IMR-90 (cell line): Measurements from ENCODE around the gene KLK5. TPM values are rescaled to one million over a fixed set of nuclear protein-coding genes. Genes with fewer than 3 reads are reported as not detected.

Source experiments
- ATAC-seq: fragments of 200-7000 bp; cut with Tn5 transposase; 2 replicates; pipeline ENCODE4 v1.9.1; 2020; ENCODE audit warnings: low read depth, mild to moderate bottlenecking, moderate library complexity
- BruUV-seq: library from RNA; stranded (reverse); fragments of 400-500 nt; replicated peaks from 2 replicates; lab custom pipeline; 2021; lab: Mats Ljungman, UMichigan
- CTCF ChIA-PET: fragments of 300-600 bp; formaldehyde crosslinking; extraction: SDS; loops from one replicate; lab custom pipeline; 2021; ENCODE audit warnings: antibody characterized with exemption; lab: Yijun Ruan, JAX
- POLR2A ChIA-PET: fragments of 300-600 bp; sonication (Branson Sonifier 250); formaldehyde crosslinking; loops from one replicate; lab custom pipeline; 2022; ENCODE audit warnings: antibody characterized with exemption; ENCODE audit not compliant: unreplicated experiment; lab: Charles Lee
- DNase-seq: peaks from one replicate; pipeline ENCODE4 v3.0.0; 2013
- H2AFZ ChIP-seq: replicated peaks from 2 replicates; pipeline ENCODE3; 2013; ENCODE audit warnings: low read length, mild to moderate bottlenecking; ENCODE audit not compliant: poor library complexity
- H2AK5ac ChIP-seq: 2 replicates; pipeline ENCODE4 v1.6.1; 2013; ENCODE audit warnings: low read depth, low read length, inconsistent platforms
- H2AK9ac ChIP-seq: replicated peaks from 2 replicates; pipeline ENCODE3; 2013; ENCODE audit warnings: mild to moderate bottlenecking, low read depth, low read length, moderate library complexity; ENCODE audit not compliant: poor library complexity
- H2BK120ac ChIP-seq: 2 replicates; pipeline ENCODE4 v1.6.1; 2013; ENCODE audit warnings: low read depth, low read length, inconsistent platforms
- H2BK15ac ChIP-seq: 3 replicates; pipeline ENCODE4 v1.6.1; 2013; ENCODE audit warnings: low read depth, low read length, inconsistent platforms
- H2BK20ac ChIP-seq: 2 replicates; pipeline ENCODE4 v1.6.1; 2013; ENCODE audit warnings: low read depth, mild to moderate bottlenecking, inconsistent platforms, low read length, moderate library complexity
- H2BK5ac ChIP-seq: 2 replicates; pipeline ENCODE4 v1.6.1; 2013; ENCODE audit warnings: mild to moderate bottlenecking, low read depth, low read length, inconsistent platforms; ENCODE audit not compliant: poor library complexity, severe bottlenecking
- H3K14ac ChIP-seq: replicated peaks from 2 replicates; pipeline ENCODE4 v1.6.1; 2013; ENCODE audit warnings: low read depth, low read length, inconsistent platforms
- H3K18ac ChIP-seq: 2 replicates; pipeline ENCODE4 v1.6.1; 2013; ENCODE audit warnings: low read depth, low read length, control low read depth
- H3K23ac ChIP-seq: 2 replicates; pipeline ENCODE4 v1.6.1; 2013; ENCODE audit warnings: low read depth, low read length, inconsistent platforms
- H3K27ac ChIP-seq: 2 replicates; pipeline ENCODE4 v1.5.1; 2013; ENCODE audit warnings: mild to moderate bottlenecking, control low read depth, low read length; ENCODE audit not compliant: insufficient read depth
- H3K27me3 ChIP-seq: 2 replicates; pipeline ENCODE4 v1.6.1; 2013; ENCODE audit warnings: low read length; ENCODE audit not compliant: control insufficient read depth, insufficient read depth
- H3K36me3 ChIP-seq: 2 replicates; pipeline ENCODE4 v1.6.1; 2013; ENCODE audit warnings: low read length, mixed read lengths; ENCODE audit not compliant: control insufficient read depth, insufficient read depth
- H3K4ac ChIP-seq: 2 replicates; pipeline ENCODE4 v1.6.1; 2013; ENCODE audit warnings: low read depth, low read length, inconsistent platforms
- H3K4me1 ChIP-seq: 2 replicates; pipeline ENCODE4 v1.6.1; 2013; ENCODE audit warnings: low read length, mixed read lengths; ENCODE audit not compliant: control insufficient read depth, insufficient read depth
- H3K4me2 ChIP-seq: 2 replicates; pipeline ENCODE4 v1.6.1; 2013; ENCODE audit warnings: low read depth, mild to moderate bottlenecking, control low read depth, low read length, moderate library complexity
- H3K4me3 ChIP-seq: 2 replicates; pipeline ENCODE4 v1.5.1; 2013; ENCODE audit warnings: low read depth, mild to moderate bottlenecking, control low read depth, low read length, moderate library complexity; ENCODE audit not compliant: insufficient read depth
- H3K56ac ChIP-seq: 2 replicates; pipeline ENCODE4 v1.6.1; 2013; ENCODE audit warnings: low read length, inconsistent platforms; ENCODE audit not compliant: insufficient read depth; ENCODE audit errors: extremely low read depth
- H3K79me1 ChIP-seq, 2 experiments: 2 replicates each; pipeline ENCODE4 v1.6.1; 2013; ENCODE audit warnings: low read length in 2 of 2, inconsistent platforms in 1 of 2, low read depth in 1 of 2
- H3K9ac ChIP-seq: 2 replicates; pipeline ENCODE4 v1.6.1; 2013; ENCODE audit warnings: low read depth, low read length, control low read depth
- H3K9me1 ChIP-seq: 2 replicates; pipeline ENCODE4 v1.6.1; 2013; ENCODE audit warnings: low read length, inconsistent platforms; ENCODE audit not compliant: insufficient read depth
- H3K9me3 ChIP-seq: 2 replicates; pipeline ENCODE4 v1.6.1; 2013; ENCODE audit warnings: low read length; ENCODE audit not compliant: control insufficient read depth, insufficient read depth
- H4K20me1 ChIP-seq: 2 replicates; pipeline ENCODE4 v1.6.1; 2013; ENCODE audit warnings: low read length, inconsistent platforms; ENCODE audit not compliant: insufficient read depth
- H4K5ac ChIP-seq: 2 replicates; pipeline ENCODE4 v1.6.1; 2013; ENCODE audit warnings: mild to moderate bottlenecking, low read depth, low read length, control low read depth
- H4K8ac ChIP-seq, 2 experiments: 2 replicates each; pipeline ENCODE4 v1.6.1; 2013; ENCODE audit warnings: low read depth in 2 of 2, low read length in 2 of 2, control low read depth in 1 of 2, inconsistent platforms in 1 of 2
- H4K91ac ChIP-seq: 2 replicates; pipeline ENCODE4 v1.6.1; 2013; ENCODE audit warnings: low read depth, low read length, inconsistent platforms; ENCODE audit not compliant: insufficient read depth
- CHD1 ChIP-seq: IDR thresholded peaks from 2 replicates; pipeline ENCODE4 v1.6.1; 2012; ENCODE audit warnings: low read depth, low read length, improper control_type of control experiment
- FOS ChIP-seq: fragments of 150-350 bp; IDR thresholded peaks from 2 replicates; pipeline ENCODE4 v1.6.1; 2016; ENCODE audit warnings: low read depth, low read length
- MAFK ChIP-seq: IDR thresholded peaks from 2 replicates; pipeline ENCODE4 v1.6.1; 2012; ENCODE audit warnings: low read depth, low read length, improper control_type of control experiment
- MAZ ChIP-seq: IDR thresholded peaks from 2 replicates; pipeline ENCODE4 v1.6.1; 2012; ENCODE audit warnings: low read depth, mild to moderate bottlenecking, low read length, improper control_type of control experiment, moderate library complexity, borderline replicate concordance
- MXI1 ChIP-seq: IDR thresholded peaks from 2 replicates; pipeline ENCODE4 v1.6.1; 2012; ENCODE audit warnings: low read depth, mild to moderate bottlenecking, low read length, moderate library complexity, borderline replicate concordance
- NFE2L2 ChIP-seq: fragments of 150-350 bp; IDR thresholded peaks from 2 replicates; pipeline ENCODE4 v1.6.1; 2016; ENCODE audit warnings: low read depth, mild to moderate bottlenecking, low read length
- POLR2A ChIP-seq: IDR thresholded peaks from 2 replicates; pipeline ENCODE4 v1.6.1; 2012; ENCODE audit warnings: mild to moderate bottlenecking, low read depth, low read length
- RAD21 ChIP-seq: IDR thresholded peaks from 2 replicates; pipeline ENCODE4 v1.6.1; 2012; ENCODE audit warnings: low read length, improper control_type of control experiment
- RCOR1 ChIP-seq: IDR thresholded peaks from 2 replicates; pipeline ENCODE4 v1.6.1; 2012; ENCODE audit warnings: mild to moderate bottlenecking, low read length, improper control_type of control experiment; ENCODE audit not compliant: insufficient replicate concordance
- RFX5 ChIP-seq: IDR thresholded peaks from 2 replicates; pipeline ENCODE4 v1.8.0; 2012; ENCODE audit warnings: low read depth, mild to moderate bottlenecking, low read length, moderate library complexity
- SMC3 ChIP-seq: fragments of 150-350 bp; IDR thresholded peaks from 2 replicates; pipeline ENCODE4 v1.6.1; 2016; ENCODE audit warnings: low read depth, mild to moderate bottlenecking, antibody characterized with exemption, low read length, moderate library complexity
- WGBS, 2 experiments: methylation state at CpG; one replicate each; pipeline versions ENCODE4 v1.1.5 to v1.1.7; 2013; ENCODE audit warnings: missing lambda C conversion rate in 2 of 2; ENCODE audit not compliant: insufficient read length in 1 of 2; ENCODE audit errors: extremely low coverage in 2 of 2; 5-methylcytosine and 5-hydroxymethylcytosine counted together
- dilution Hi-C: fragments of 300-500 bp; cut with HindIII; formaldehyde crosslinking; loops from one replicate; pipeline ENCODE4 v1.14.3; 2018; ENCODE audit warnings: low sequenced_read_pairs; ENCODE audit not compliant: unreplicated experiment
- in situ Hi-C: fragments of 300-500 bp; cut with MboI; formaldehyde crosslinking; loops from 3 replicates; pipeline ENCODE4 v1.14.3; 2019; ENCODE audit warnings: low sequenced_read_pairs, inconsistent platforms, mixed read lengths
- intact Hi-C: fragments of 100-400 bp; cut with micrococcal nuclease; formaldehyde crosslinking; loops from 2 replicates; pipeline ENCODE4 v1.10.0; 2022
- polyA plus RNA-seq, 3 experiments: library from polyadenylated mRNA; depleted of rRNA; stranded (reverse); fragments of >200 nt; gene quantifications; 2 replicates each; pipeline ENCODE4 v1.2.3, GENCODE V29; 2012; ENCODE audit warnings: low replicate concordance in 1 of 3
- total RNA-seq: library from RNA; depleted of rRNA; stranded (reverse); fragments of >200 nt; gene quantifications from 2 replicates; pipeline ENCODE4 v1.2.3, GENCODE V29; 2012
- TF ChIP-seq, protein P1 (sequence below): fragments of 150-350 bp; IDR thresholded peaks from 2 replicates; pipeline ENCODE4 v1.6.1; 2017; ENCODE audit warnings: mild to moderate bottlenecking, antibody characterized with exemption, low read length, low read depth
- TF ChIP-seq, protein P2 (sequence below): conservative IDR thresholded peaks from 2 replicates; pipeline ENCODE4 v1.5.1; 2012; ENCODE audit warnings: mild to moderate bottlenecking, low read depth, low read length, improper control_type of control experiment
- TF ChIP-seq, protein P3 (sequence below): fragments of 150-350 bp; IDR thresholded peaks from 2 replicates; pipeline ENCODE4 v1.6.1; 2016; ENCODE audit warnings: low read depth, mild to moderate bottlenecking, low read length, moderate library complexity, borderline replicate concordance

Gene KLK5
- total and polyA plus RNA-seq, 2 of the 4 experiments (the other 2 are of a cell fraction) = not detected

DNA sequence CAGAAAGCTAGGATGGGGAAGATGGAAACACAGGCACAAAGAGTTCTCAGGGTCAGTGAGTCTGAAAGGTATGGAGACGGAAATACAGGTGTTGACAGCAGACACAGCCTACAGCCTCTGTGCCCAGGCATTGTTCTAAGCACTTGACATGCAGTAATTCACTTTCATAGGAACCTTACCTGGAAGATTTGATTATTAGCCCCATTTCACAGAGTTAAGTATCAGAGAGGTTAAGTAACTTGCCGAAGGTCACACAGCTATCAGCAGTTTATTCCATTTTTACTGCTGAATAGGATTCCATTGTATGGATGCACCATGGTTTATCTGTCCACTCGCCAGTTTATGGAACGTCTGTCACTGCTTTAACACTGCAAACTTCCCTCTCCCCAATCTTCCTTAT is 54.8 kb downstream of the KLK5 start:
- Histone ChIP-seq H3K14ac (no peak overlapping the region), H4K8ac (no peak overlapping the region), H3K56ac (no peak overlapping the region), H3K4me2 (no peak overlapping the region), H2BK120ac (no peak overlapping the region), H2BK20ac (no peak overlapping the region), H3K79me1 (no peaks in the 10 kb centered on the region), H2BK5ac (no peak overlapping the region), H3K4me1 (no peaks in the 10 kb centered on the region), H2AFZ (no peak overlapping the region), H2BK15ac (no peak overlapping the region), H3K9me1 (no peaks in the 10 kb centered on the region), H3K9me3 (no peaks in the 10 kb centered on the region), H4K5ac (no peak overlapping the region), H2AK5ac (no peak overlapping the region), H4K91ac (no peak overlapping the region), H3K36me3 (no peaks in the 10 kb centered on the region), H3K18ac (no peak overlapping the region), H3K4me3 (no peak overlapping the region), H2AK9ac (no peak overlapping the region), H3K27ac (no peak overlapping the region), H3K9ac (no peak overlapping the region), H3K27me3 (no peaks in the 10 kb centered on the region), H3K4ac (no peak overlapping the region), H4K20me1 (no peaks in the 10 kb centered on the region), H3K23ac (no peak overlapping the region)
- TF ChIP-seq NFE2L2 = no peak
- TF ChIP-seq FOS = no peak
- no peak for TF ChIP-seq CHD1
- TF ChIP-seq MXI1 = no peak
- TF ChIP-seq, protein P1, sequence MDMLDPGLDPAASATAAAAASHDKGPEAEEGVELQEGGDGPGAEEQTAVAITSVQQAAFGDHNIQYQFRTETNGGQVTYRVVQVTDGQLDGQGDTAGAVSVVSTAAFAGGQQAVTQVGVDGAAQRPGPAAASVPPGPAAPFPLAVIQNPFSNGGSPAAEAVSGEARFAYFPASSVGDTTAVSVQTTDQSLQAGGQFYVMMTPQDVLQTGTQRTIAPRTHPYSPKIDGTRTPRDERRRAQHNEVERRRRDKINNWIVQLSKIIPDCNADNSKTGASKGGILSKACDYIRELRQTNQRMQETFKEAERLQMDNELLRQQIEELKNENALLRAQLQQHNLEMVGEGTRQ = no peak
- TF ChIP-seq RCOR1 = no peak
- TF ChIP-seq, protein P2, sequence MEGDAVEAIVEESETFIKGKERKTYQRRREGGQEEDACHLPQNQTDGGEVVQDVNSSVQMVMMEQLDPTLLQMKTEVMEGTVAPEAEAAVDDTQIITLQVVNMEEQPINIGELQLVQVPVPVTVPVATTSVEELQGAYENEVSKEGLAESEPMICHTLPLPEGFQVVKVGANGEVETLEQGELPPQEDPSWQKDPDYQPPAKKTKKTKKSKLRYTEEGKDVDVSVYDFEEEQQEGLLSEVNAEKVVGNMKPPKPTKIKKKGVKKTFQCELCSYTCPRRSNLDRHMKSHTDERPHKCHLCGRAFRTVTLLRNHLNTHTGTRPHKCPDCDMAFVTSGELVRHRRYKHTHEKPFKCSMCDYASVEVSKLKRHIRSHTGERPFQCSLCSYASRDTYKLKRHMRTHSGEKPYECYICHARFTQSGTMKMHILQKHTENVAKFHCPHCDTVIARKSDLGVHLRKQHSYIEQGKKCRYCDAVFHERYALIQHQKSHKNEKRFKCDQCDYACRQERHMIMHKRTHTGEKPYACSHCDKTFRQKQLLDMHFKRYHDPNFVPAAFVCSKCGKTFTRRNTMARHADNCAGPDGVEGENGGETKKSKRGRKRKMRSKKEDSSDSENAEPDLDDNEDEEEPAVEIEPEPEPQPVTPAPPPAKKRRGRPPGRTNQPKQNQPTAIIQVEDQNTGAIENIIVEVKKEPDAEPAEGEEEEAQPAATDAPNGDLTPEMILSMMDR = no peak
- no peak for TF ChIP-seq SMC3
- no peak for TF ChIP-seq RAD21
- no peak for TF ChIP-seq MAZ
- TF ChIP-seq MAFK = no peak
- no peak for TF ChIP-seq RFX5
- no peak for TF ChIP-seq POLR2A
- TF ChIP-seq, protein P3, sequence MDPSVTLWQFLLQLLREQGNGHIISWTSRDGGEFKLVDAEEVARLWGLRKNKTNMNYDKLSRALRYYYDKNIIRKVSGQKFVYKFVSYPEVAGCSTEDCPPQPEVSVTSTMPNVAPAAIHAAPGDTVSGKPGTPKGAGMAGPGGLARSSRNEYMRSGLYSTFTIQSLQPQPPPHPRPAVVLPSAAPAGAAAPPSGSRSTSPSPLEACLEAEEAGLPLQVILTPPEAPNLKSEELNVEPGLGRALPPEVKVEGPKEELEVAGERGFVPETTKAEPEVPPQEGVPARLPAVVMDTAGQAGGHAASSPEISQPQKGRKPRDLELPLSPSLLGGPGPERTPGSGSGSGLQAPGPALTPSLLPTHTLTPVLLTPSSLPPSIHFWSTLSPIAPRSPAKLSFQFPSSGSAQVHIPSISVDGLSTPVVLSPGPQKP = no peak
- intact Hi-C loops = no loop called here
- in situ Hi-C loops = no loop called here
- WGBS, 2 experiments = no CpG with 5 or more reads among the region's 4 CpGs
- dilution Hi-C loops = no loop called here
- CTCF ChIA-PET = no interaction called here
- no peak for DNase-seq
- BruUV-seq = no TSS peak
- ATAC-seq = no peak
- POLR2A ChIA-PET = no interaction called here
